HCT116 (cell line): Measurements from ENCODE around the gene VIT. TPM values are rescaled to one million over a fixed set of nuclear protein-coding genes. Genes with fewer than 3 reads are reported as not detected.

ENCODE experiments used
- ATAC-seq: fragments of 200-7000 bp; cut with Tn5 transposase; 2 replicates; pipeline ENCODE4 v1.9.1; 2020; ENCODE audit warnings: mild to moderate bottlenecking, moderate library complexity
- BruUV-seq: library from RNA; stranded (reverse); fragments of 400-500 nt; replicated peaks from 2 replicates; lab custom pipeline; 2021; lab: Mats Ljungman, UMichigan
- CTCF ChIA-PET: fragments of 300-600 bp; sonication (Branson Sonifier 250); formaldehyde crosslinking; loops from one replicate; lab custom pipeline; 2021; ENCODE audit warnings: antibody characterized with exemption; lab: Charles Lee
- POLR2A ChIA-PET: fragments of 300-600, 350-600 bp; sonication (Branson Sonifier 250); formaldehyde crosslinking; loops from one replicate; lab custom pipeline; 2021; ENCODE audit warnings: antibody characterized with exemption; lab: Charles Lee
- RAD21 ChIA-PET, 2 experiments: fragments of 300-600 bp; sonication (Branson Sonifier 250); formaldehyde crosslinking; loops; one replicate each; lab custom pipeline; 2023; ENCODE audit warnings: low total read pairs in 2 of 2; ENCODE audit not compliant: uncharacterized antibody in 2 of 2, unreplicated experiment in 2 of 2, low non-redundant PET in 1 of 2; lab: Charles Lee
- DNase-seq: peaks from one replicate; pipeline ENCODE4 v3.0.0-alpha.2; 2010; ENCODE audit warnings: low read depth, low spot score
- H2AFZ ChIP-seq: fragments of 200-600 bp; shearing (Covaris generic), sonication (generic); 2 replicates; pipeline ENCODE4 v1.6.1; 2017; ENCODE audit warnings: low read depth, mixed run types, mixed read lengths, antibody characterized with exemption, low read length; ENCODE audit not compliant: poor library complexity, severe bottlenecking
- H3K27ac ChIP-seq: 2 replicates; pipeline ENCODE4 v1.5.1; 2012; ENCODE audit warnings: low read depth, low read length
- H3K27me3 ChIP-seq: fragments of 200-600 bp; sonication (generic); 2 replicates; pipeline ENCODE4 v1.6.1; 2016; ENCODE audit warnings: mixed run types, low read length, mixed read lengths; ENCODE audit not compliant: insufficient read depth
- H3K36me3 ChIP-seq, 2 experiments: fragments of 200-500 bp in 1 of 2; fragments of 200-600 bp in 1 of 2; sonication (Bioruptor generic) in 1 of 2; sonication (generic) in 1 of 2; 2 replicates each; pipeline versions ENCODE4 v1.5.1 to v1.6.1; 2014 to 2016; ENCODE audit warnings: low read length in 2 of 2, inconsistent platforms in 1 of 2, mixed read lengths in 1 of 2, mixed run types in 1 of 2; ENCODE audit not compliant: insufficient read depth in 2 of 2, control insufficient read depth in 1 of 2
- H3K4me1 ChIP-seq, 2 experiments: fragments of 200-600 bp in 1 of 2; sonication (generic) in 1 of 2; 2 replicates each; pipeline versions ENCODE4 v1.5.1 to v1.6.1; 2012 to 2017; ENCODE audit warnings: low read length in 2 of 2, inconsistent platforms in 1 of 2, mild to moderate bottlenecking in 1 of 2, mixed read lengths in 1 of 2, mixed run types in 1 of 2, moderate library complexity in 1 of 2; ENCODE audit not compliant: insufficient read depth in 2 of 2, control insufficient read depth in 1 of 2
- H3K4me2 ChIP-seq: fragments of 200-600 bp; sonication (generic); 2 replicates; pipeline ENCODE4 v1.6.1; 2017; ENCODE audit warnings: mixed run types, low read length, mixed read lengths
- H3K4me3 ChIP-seq, 2 experiments: fragments of 200-600 bp in 1 of 2; sonication (generic) in 1 of 2; replicated peaks in 1 of 2; 2 replicates each; pipeline ENCODE4 v1.5.1; 2011 to 2016; ENCODE audit warnings: low read length in 2 of 2, control low read depth in 1 of 2, low read depth in 1 of 2, mild to moderate bottlenecking in 1 of 2, mixed read lengths in 1 of 2, mixed run types in 1 of 2
- H3K79me2 ChIP-seq: fragments of 200-600 bp; sonication (generic); 2 replicates; pipeline ENCODE4 v1.6.1; 2017; ENCODE audit warnings: mild to moderate bottlenecking, mixed run types, low read length, moderate library complexity, mixed read lengths; ENCODE audit not compliant: insufficient read depth
- H3K9ac ChIP-seq: fragments of 200-600 bp; sonication (generic); 2 replicates; pipeline ENCODE4 v1.6.1; 2016; ENCODE audit warnings: low read length, mixed read lengths
- H3K9me2 ChIP-seq: fragments of 200-600 bp; sonication (generic), shearing (Covaris generic); 2 replicates; pipeline ENCODE4 v1.6.1; 2017; ENCODE audit warnings: mixed run types, mild to moderate bottlenecking, moderate library complexity; ENCODE audit not compliant: insufficient read depth
- H3K9me3 ChIP-seq, 2 experiments: fragments of 200-500 bp in 1 of 2; fragments of 200-600 bp in 1 of 2; sonication (Bioruptor generic) in 1 of 2; sonication (generic) in 1 of 2; 2 replicates each; pipeline ENCODE4 v1.6.1; 2014 to 2017; ENCODE audit warnings: low read length in 2 of 2, mixed read lengths in 2 of 2, inconsistent platforms in 1 of 2, low read depth in 1 of 2, mild to moderate bottlenecking in 1 of 2, mixed run types in 1 of 2, moderate library complexity in 1 of 2; ENCODE audit not compliant: control insufficient read depth in 1 of 2, insufficient read depth in 1 of 2
- H4K20me1 ChIP-seq: fragments of 200-600 bp; sonication (generic), shearing (Covaris generic); 2 replicates; pipeline ENCODE4 v1.6.1; 2017; ENCODE audit warnings: mixed run types, mild to moderate bottlenecking, moderate library complexity; ENCODE audit not compliant: insufficient read depth
- EZH2phosphoT487 ChIP-seq: fragments of 200-600 bp; IDR thresholded peaks from 2 replicates; pipeline ENCODE4 v1.6.1; 2018; ENCODE audit warnings: antibody characterized with exemption, borderline replicate concordance
- MAX ChIP-seq: IDR thresholded peaks from 2 replicates; pipeline ENCODE4 v1.6.1; 2012
- ZBTB33 ChIP-seq: IDR thresholded peaks from 2 replicates; pipeline ENCODE4 v1.6.1; 2011; ENCODE audit warnings: mild to moderate bottlenecking, low read length, moderate library complexity; ENCODE audit not compliant: insufficient replicate concordance; ENCODE audit errors: extremely low read depth
- intact Hi-C: fragments of 100-400 bp; cut with micrococcal nuclease; formaldehyde crosslinking; loops from 2 replicates; pipeline ENCODE4 v1.10.0; 2022
- total RNA-seq: library from RNA; stranded (reverse); gene quantifications from one replicate; pipeline ENCODE4 v1.2.1, GENCODE V29; 2021; ENCODE audit not compliant: unreplicated experiment
- TF ChIP-seq, protein P1 (sequence below), 3 experiments: fragments of 200-600 bp in 1 of 3; sonication (generic) in 1 of 3; IDR thresholded peaks in 2 of 3; conservative IDR thresholded peaks in 1 of 3; 2 replicates each; pipeline ENCODE4 v1.5.1; 2012 to 2017; ENCODE audit warnings: low read depth in 2 of 3, low read length in 2 of 3, antibody characterized with exemption in 1 of 3, borderline replicate concordance in 1 of 3, control low read depth in 1 of 3, mild to moderate bottlenecking in 1 of 3, mixed read lengths in 1 of 3, mixed run types in 1 of 3, moderate library complexity in 1 of 3; ENCODE audit not compliant: insufficient read depth in 1 of 3

Gene VIT
- total RNA-seq, 1 experiment from 2014 or later, result not detected

DNA sequence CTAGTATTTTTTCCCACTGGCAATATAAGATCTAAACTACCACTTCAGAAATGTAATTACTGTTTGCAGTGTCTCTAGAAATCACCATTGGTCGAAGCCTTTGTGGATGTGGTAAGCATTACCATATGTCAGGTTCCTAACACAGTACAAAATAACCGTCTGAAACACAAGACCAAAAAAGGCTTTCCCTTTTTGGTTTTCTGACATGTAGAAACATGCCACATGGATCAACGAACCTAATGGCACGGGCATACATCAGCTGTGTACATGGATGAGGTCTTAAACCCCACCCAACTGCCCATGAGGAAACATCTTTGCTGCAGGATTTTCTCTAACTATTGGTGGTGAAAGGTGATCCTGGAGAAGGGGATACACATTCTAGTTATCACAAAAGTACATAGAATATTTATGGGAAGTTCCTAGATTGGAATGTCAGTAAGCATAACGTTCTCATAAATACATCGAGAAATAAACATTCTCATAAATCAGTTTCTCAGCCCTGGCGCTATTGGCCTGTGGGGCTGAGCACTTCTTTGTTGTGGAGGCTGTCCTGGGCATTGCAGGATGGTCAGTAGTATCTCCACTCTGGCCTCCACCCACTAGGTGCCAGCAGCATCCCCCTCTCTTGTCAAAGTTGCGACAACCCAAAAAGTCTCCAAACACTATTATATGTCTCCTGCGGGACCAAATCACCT, 9.0 kb downstream of the VIT start:
- H3K4me1 ChIP-seq, result no peaks in the 10 kb centered on the region

More for the DNA sequence above, 9.0 kb downstream of the VIT start:
- no peak for DNase-seq
- Histone ChIP-seq H3K27me3 (no peaks in the 10 kb centered on the region), H4K20me1 (no peaks in the 10 kb centered on the region), H3K4me2 (no peak overlapping the region), H3K9me2 (no peaks in the 10 kb centered on the region), H3K9me3 (no peaks in the 10 kb centered on the region), H3K79me2 (no peaks in the 10 kb centered on the region), H3K4me3 (no peak overlapping the region), H3K36me3 (no peaks in the 10 kb centered on the region), H3K27ac (no peak overlapping the region), H3K9ac (no peak overlapping the region), H2AFZ (no peak overlapping the region)
- intact Hi-C loops, result no loop called here
- ChIA-PET RAD21 (no interaction called here), CTCF (no interaction called here), POLR2A (no interaction called here)
- peak; percentile 70 for ATAC-seq
- TF ChIP-seq EZH2phosphoT487 (no peak), MAX (no peak), ZBTB33 (no peak)
- TF ChIP-seq, protein P1, sequence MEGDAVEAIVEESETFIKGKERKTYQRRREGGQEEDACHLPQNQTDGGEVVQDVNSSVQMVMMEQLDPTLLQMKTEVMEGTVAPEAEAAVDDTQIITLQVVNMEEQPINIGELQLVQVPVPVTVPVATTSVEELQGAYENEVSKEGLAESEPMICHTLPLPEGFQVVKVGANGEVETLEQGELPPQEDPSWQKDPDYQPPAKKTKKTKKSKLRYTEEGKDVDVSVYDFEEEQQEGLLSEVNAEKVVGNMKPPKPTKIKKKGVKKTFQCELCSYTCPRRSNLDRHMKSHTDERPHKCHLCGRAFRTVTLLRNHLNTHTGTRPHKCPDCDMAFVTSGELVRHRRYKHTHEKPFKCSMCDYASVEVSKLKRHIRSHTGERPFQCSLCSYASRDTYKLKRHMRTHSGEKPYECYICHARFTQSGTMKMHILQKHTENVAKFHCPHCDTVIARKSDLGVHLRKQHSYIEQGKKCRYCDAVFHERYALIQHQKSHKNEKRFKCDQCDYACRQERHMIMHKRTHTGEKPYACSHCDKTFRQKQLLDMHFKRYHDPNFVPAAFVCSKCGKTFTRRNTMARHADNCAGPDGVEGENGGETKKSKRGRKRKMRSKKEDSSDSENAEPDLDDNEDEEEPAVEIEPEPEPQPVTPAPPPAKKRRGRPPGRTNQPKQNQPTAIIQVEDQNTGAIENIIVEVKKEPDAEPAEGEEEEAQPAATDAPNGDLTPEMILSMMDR (IDR thresholded peaks at IDR 0.05 in 2 of 3, conservative IDR thresholded peaks at IDR 0.05 in 1 of 3; ENCODE audit: borderline replicate concordance in 1 of 3, insufficient read depth in 1 of 3, low read depth in 2 of 3, low read length in 2 of 3), result no peak
- BruUV-seq, result no TSS peak
